Measurements from ENCODE around the gene WIZ. TPM values are rescaled to one million over a fixed set of nuclear protein-coding genes. Genes with fewer than 3 reads are reported as not detected.

The WIZ gene
- total and polyA plus RNA-seq, 12 donors, result 18.7 to 34.3 (median 21.3) TPM

DNA sequence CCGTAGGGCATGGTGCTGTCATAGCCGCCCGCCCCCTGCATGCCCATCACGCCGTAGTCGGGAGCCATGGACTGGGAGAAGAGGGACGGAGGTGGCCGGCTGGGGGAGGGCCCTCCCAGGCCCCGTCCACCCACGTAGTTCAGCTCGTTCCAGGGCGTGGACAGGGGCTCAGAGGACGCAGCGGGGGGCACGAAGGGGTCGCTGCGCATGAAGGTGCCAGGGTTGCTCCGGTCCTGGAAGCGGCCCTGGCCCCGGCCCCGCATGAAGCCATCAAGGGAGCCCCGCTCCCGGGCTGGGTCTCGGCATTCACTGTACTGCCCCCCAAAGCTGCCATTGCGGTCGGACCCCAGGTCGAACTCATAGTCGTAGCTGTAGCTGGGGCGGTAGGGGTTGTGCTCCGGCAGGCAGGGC lies 76.9 kb downstream of the WIZ start:
- peaks cover 34 to 74% (median 57%) of the 10 kb centered on the region in 9 donors for H3K4me1 ChIP-seq
- H3K27ac ChIP-seq, result peak overlapping the region in 2 of 10 donors; percentile 14 to 85
- H3K4me3 ChIP-seq, result no peak overlapping the region
- no peak for DNase-seq
- intact Hi-C loops (cut with DNase I), result loop anchor here in 3 of 10 donors (5.0 to 10.0 kb wide), 3 partner anchors 41 to 182 kb away; partner anchors contain the start of gene BRD4 (in 1 of the 3)
- TF ChIP-seq, protein P1, sequence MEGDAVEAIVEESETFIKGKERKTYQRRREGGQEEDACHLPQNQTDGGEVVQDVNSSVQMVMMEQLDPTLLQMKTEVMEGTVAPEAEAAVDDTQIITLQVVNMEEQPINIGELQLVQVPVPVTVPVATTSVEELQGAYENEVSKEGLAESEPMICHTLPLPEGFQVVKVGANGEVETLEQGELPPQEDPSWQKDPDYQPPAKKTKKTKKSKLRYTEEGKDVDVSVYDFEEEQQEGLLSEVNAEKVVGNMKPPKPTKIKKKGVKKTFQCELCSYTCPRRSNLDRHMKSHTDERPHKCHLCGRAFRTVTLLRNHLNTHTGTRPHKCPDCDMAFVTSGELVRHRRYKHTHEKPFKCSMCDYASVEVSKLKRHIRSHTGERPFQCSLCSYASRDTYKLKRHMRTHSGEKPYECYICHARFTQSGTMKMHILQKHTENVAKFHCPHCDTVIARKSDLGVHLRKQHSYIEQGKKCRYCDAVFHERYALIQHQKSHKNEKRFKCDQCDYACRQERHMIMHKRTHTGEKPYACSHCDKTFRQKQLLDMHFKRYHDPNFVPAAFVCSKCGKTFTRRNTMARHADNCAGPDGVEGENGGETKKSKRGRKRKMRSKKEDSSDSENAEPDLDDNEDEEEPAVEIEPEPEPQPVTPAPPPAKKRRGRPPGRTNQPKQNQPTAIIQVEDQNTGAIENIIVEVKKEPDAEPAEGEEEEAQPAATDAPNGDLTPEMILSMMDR (IDR thresholded peaks at IDR 0.05), result no peak
- WGBS, 2 donors, result 96% methylated on average over 30 of the region's 30 CpGs
- no peaks in the 10 kb centered on the region for H3K9me3 ChIP-seq
- H3K27me3 ChIP-seq, result no peaks in the 10 kb centered on the region
- peaks cover 11 to 70% (median 51%) of the 10 kb centered on the region in 9 donors for H3K36me3 ChIP-seq
- no peak for ATAC-seq

DNA sequence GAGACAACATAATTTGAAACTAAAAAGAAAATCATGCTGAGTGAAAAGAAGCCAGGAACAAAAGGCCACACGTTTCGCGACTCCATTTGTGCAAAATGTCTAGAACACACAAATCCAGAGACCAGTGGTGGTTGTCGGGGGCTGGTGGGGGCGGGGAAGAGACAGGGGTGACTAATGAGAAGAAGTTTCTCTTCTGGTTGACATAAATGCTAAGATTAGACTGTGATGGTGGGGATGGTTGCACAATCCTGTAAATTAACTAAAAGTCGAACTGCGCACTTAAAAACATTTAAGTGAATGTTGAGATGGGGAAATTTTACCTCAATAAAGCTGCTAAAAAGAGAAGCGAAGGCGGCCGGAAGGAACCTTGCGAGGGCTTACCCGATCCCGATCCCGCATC lies 77.3 kb downstream of the WIZ start:
- DNase-seq (no peak), ATAC-seq (no peak)
- Histone ChIP-seq H3K27ac (peak overlapping the region in 4 of 10 donors; percentile 21 to 61 (median 60)), H3K27me3 (no peaks in the 10 kb centered on the region), H3K36me3 (peaks cover 11 to 75% (median 55%) of the 10 kb centered on the region in 9 donors), H3K4me3 (no peak overlapping the region), H3K4me1 (peaks cover 31 to 74% (median 57%) of the 10 kb centered on the region in 9 donors), H3K9me3 (no peaks in the 10 kb centered on the region)
- TF ChIP-seq, protein P1 (IDR thresholded peaks at IDR 0.05), result no peak
- intact Hi-C loops (cut with DNase I), result loop anchor here in 3 of 10 donors (5.0 to 10.0 kb wide), 3 partner anchors 40 to 182 kb away; partner anchors contain the start of gene BRD4 (in 1 of the 3)
- WGBS, 2 donors, result 95 to 97% methylated on average over 14 of the region's 14 CpGs

DNA sequence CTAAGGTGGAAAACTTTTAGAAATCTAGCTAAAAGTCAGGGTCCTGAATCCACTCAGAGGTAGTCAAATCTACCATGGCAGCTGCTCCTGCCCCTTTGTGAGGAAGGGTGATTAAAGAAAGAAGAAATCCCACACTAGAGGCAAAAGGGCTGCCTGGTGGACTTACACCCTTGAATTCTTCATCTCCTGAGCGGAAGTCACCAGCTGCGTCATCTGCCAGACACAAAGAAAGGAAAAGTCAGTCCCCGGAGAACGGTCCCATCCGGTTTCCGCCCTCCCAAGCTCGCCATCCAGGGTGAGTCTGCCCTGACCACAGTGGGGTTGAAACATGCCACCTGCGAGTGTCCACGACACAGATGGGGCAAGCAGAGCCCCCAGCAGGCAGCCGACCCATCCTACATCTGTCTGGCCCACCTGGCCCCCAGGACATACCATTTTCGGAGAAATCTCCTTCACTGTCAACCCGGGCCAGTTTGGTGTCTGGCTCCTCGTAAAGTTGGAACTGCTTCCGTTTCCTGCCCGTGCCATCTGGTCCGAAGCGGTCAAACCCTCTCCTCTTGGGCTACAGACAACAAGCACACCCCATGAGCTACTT lies 77.9 kb downstream of the WIZ start:
- Histone ChIP-seq H3K36me3 (peaks cover 11 to 81% (median 57%) of the 10 kb centered on the region in 9 donors), H3K4me1 (peaks cover 25 to 74% (median 57%) of the 10 kb centered on the region in 9 donors), H3K4me3 (no peak overlapping the region), H3K27me3 (no peaks in the 10 kb centered on the region), H3K27ac (peak overlapping the region in 7 of 10 donors; percentile 21 to 64 (median 59)), H3K9me3 (no peaks in the 10 kb centered on the region)
- DNase-seq (no peak), ATAC-seq (no peak)
- intact Hi-C loops (cut with DNase I), result loop anchor here in 3 of 10 donors (5.0 to 10.0 kb wide), 3 partner anchors 40 to 183 kb away; partner anchors contain the start of gene BRD4 (in 1 of the 3)
- TF ChIP-seq, protein P1 (IDR thresholded peaks at IDR 0.05), result no peak
- 71 to 81% methylated on average over 17 of the region's 17 CpGs for WGBS, 2 donors

DNA sequence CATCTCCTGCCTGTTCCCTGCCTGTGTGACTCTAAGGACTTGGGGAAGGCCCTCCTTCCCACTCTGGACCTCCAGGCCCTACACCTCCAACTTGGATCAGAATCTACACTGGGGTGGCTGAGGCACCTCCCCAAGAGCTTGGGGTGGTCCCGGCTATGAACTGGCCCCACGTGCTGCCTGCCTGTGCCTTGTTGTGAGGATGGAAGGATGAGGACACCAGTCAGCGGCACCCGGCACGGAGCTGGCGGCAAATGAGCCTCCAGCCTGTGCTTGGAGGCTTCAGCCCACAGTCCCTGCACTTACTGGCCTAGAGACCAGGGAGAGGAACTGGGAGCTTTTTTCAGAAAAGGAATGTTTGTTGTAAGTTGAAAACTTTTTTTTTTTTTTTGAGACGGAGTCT lies 78.6 kb downstream of the WIZ start:
- no peak for ATAC-seq
- Histone ChIP-seq H3K27ac (peak overlapping the region in 6 of 10 donors; percentile 21 to 64 (median 60)), H3K36me3 (peaks cover 11 to 88% (median 57%) of the 10 kb centered on the region in 9 donors), H3K27me3 (no peaks in the 10 kb centered on the region), H3K9me3 (no peaks in the 10 kb centered on the region), H3K4me1 (peaks cover 20 to 69% (median 52%) of the 10 kb centered on the region in 9 donors), H3K4me3 (no peak overlapping the region)
- 96 to 99% methylated on average over 7 of the region's 7 CpGs for WGBS, 2 donors
- intact Hi-C loops (cut with DNase I), result loop anchor here in 3 of 10 donors (5.0 to 10.0 kb wide), 3 partner anchors 39 to 184 kb away; partner anchors contain the start of gene BRD4 (in 1 of the 3)
- no peak for DNase-seq
- TF ChIP-seq, protein P1 (IDR thresholded peaks at IDR 0.05), result no peak

Small RNAs within 50 kb of the gene (microRNA-seq; reads per million reads assigned to microRNA genes)
- 0 reads per million in 2 donors for gene MIR1470

Other genes starting within 250 kb of the WIZ start
- gene NOTCH3, start 249.0 kb downstream of the WIZ start, total RNA-seq, result 10 to 100 TPM; 21.4 to 45.5 (median 35.3) TPM
- gene NOTCH3, start 249.0 kb downstream of the WIZ start, polyA plus RNA-seq, result 10 to 100 TPM; 18.7 to 21.9 TPM
- gene EPHX3, start 217.5 kb downstream of the WIZ start, total RNA-seq, result under 1 TPM in 5 of 10 donors, not detected in 5; 0.15 to 0.32 (median 0.17) TPM
- gene EPHX3, start 217.5 kb downstream of the WIZ start, polyA plus RNA-seq, result under 1 TPM in 1 of 2 donors, not detected in 1; 0.20 TPM
- gene BRD4, start 117.4 kb downstream of the WIZ start, total RNA-seq, result 10 to 100 TPM; 51.6 to 85.1 (median 54.7) TPM
- 10 to 100 TPM; 31.2 to 34.8 TPM for gene BRD4, start 117.4 kb downstream of the WIZ start, polyA plus RNA-seq
- 10 to 100 TPM; 15.7 to 32.2 (median 18.6) TPM for gene AKAP8, start 70.2 kb downstream of the WIZ start, total RNA-seq
- 10 to 100 TPM; 12.8 to 21.8 TPM for gene AKAP8, start 70.2 kb downstream of the WIZ start, polyA plus RNA-seq
- 100 to 1,000 TPM in 1 of 10 donors, 10 to 100 TPM in 9; 45.2 to 101 (median 63.1) TPM for gene AKAP8L, start 31.0 kb downstream of the WIZ start, total RNA-seq
- 100 to 1,000 TPM in 1 of 2 donors, 10 to 100 TPM in 1; 53.6 to 140 TPM for gene AKAP8L, start 31.0 kb downstream of the WIZ start, polyA plus RNA-seq
- 1 to 10 TPM in 5 of 10 donors, under 1 TPM in 5; 0.19 to 6.6 (median 0.85) TPM for gene RASAL3, start 14.6 kb upstream of the WIZ start, total RNA-seq
- 1 to 10 TPM in 1 of 2 donors, under 1 TPM in 1; 0.64 to 1.6 TPM for gene RASAL3, start 14.6 kb upstream of the WIZ start, polyA plus RNA-seq
- not detected for gene PGLYRP2, start 29.5 kb upstream of the WIZ start, total RNA-seq
- not detected for gene PGLYRP2, start 29.5 kb upstream of the WIZ start, polyA plus RNA-seq
- not detected for gene CYP4F22, start 58.6 kb upstream of the WIZ start, total RNA-seq
- gene CYP4F22, start 58.6 kb upstream of the WIZ start, polyA plus RNA-seq, result not detected
- gene CYP4F8, start 165.3 kb upstream of the WIZ start, total RNA-seq, result not detected
- not detected for gene CYP4F8, start 165.3 kb upstream of the WIZ start, polyA plus RNA-seq
- 1 to 10 TPM in 2 of 10 donors, under 1 TPM in 6, not detected in 2; 0.04 to 1.8 (median 0.64) TPM for gene CYP4F3, start 190.9 kb upstream of the WIZ start, total RNA-seq
- gene CYP4F3, start 190.9 kb upstream of the WIZ start, polyA plus RNA-seq, result under 1 TPM; 0.01 to 0.07 TPM
- 1 to 10 TPM in 9 of 10 donors, under 1 TPM in 1; 0.92 to 6.8 (median 2.7) TPM for gene CYP4F12, start 223.1 kb upstream of the WIZ start, total RNA-seq
- gene CYP4F12, start 223.1 kb upstream of the WIZ start, polyA plus RNA-seq, result 10 to 100 TPM in 1 of 2 donors, 1 to 10 TPM in 1; 1.7 to 17.3 TPM